ENCODE data around the gene LPAR5.
"Not testable (repeated sequence)": the region's sequence is repeated elsewhere in the genome, so short reads cannot be mapped to it uniquely, and the experiment has no call there.

LPAR5 gene

DNA sequence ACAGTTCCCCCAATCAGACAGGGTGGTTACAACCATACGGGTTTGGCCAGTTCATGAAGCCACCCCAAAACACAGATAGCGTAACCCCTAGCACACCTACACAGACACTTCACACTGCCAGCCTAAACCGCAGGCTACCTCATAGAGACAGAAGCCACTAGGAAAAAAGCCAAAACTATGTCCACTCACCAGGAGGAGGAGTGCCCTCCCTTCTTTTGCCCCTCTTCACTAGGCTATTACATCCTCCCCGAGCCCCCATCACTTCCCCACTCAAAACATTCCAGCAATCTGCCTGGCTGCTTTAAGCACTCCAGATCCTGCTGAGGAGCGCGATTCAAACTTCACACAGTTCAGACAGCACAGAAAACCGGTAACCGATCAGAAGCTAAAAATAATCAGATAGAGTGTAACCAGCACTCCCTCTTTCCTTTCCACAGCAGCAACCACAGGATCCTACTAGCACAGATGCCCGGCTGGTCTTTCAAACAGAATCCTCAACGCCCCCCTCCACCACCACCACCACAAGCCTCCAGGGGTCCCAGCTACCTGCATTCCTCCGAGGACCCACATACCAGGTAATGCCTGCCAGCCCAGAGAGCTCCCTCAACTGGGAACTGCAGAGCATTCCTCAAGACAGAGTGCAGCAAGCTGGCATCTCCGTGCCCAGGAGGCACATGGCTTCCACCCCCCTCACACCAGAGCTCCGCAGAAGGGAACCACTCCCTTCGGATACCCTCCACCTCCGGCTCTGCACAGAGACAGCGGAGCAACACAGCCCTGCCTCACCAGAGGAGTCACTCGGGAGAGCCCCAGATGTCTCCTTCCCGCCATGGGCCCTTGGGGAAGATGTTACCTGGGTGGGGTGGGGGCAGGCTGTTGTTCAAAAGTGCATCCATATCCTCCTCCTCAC, 30.1 kb downstream of the LPAR5 start:
- peak; percentile 53 for DNase-seq

DNA sequence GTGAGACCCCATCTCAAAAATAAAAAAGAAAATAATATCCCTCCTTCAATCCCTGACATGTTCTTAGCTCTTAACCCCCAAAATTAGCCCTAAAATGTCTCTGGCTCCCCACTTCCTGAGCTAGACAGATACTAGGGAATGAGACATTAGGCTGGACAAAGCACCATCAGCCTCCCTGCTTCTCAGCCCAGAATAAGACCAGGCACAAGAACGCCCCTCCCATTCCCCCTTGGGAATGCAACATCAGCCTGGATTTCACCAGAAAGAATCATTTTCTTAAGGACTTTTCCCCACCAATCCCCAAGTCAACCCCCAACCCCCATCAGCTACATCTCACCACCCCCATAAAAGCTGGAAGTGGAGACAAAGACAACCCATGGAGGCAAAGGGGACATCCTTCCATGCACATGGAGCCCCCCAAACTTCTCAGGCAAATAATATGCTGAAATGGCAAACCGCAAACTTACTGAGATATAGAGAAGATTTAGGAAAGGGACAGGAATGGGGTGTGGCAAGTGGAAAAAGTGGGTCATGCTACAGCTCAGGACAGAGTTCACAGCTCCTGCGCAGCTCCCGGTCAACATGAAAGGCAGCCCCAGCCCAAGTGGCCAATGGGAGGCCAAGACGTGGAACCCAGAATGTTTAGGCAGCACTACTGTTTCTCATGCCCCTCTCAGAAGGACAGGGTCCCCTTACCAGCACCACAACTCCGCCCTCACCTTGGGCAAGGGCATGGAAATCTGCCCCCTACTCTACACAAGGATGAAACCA, 31.3 kb downstream of the LPAR5 start:
- no peak for DNase-seq

DNA sequence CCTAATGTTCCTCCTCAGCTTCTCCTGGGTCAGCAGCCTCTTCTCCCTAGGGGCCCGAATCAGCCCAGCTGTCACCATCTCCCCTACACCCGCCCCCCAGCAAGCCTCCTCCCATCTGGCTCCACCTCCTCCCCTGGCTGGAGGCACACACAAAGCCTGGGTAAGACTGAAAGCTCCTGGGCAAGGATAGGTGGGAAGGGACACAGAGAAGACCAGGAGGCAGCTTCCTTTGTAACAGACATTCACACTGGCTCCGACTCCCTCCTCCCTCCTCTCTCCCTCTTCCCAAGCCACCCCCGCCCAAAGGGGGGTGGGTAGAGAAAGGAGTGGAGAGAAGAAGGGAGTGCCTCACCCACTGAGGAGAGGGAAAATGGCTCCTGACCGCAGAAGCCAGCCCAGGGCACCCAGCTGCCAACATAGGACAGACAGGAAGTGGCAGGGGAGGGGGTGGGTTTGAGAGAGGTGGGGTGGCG, 32.6 kb downstream of the LPAR5 start:
- no peak for DNase-seq

DNA sequence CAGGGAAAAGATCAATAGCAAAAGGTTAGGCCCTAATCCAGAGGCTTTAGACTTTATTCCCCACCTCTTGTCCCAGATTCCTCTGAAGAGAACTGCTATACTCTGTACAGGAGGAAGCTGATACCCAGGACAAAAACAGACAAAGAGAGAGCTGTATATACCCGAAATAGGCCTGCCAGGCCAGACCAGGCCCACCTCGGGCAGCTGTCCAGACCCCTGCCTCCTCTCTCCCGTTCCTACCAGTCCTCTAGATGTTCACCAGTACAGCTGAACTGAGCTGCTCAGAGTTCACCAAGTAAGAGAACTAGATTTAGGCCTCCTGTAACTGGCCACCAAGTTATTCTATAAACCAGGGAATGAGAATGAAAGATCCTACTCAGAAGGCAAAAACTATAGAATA, 33.2 kb downstream of the LPAR5 start:
- no peak for DNase-seq

DNA sequence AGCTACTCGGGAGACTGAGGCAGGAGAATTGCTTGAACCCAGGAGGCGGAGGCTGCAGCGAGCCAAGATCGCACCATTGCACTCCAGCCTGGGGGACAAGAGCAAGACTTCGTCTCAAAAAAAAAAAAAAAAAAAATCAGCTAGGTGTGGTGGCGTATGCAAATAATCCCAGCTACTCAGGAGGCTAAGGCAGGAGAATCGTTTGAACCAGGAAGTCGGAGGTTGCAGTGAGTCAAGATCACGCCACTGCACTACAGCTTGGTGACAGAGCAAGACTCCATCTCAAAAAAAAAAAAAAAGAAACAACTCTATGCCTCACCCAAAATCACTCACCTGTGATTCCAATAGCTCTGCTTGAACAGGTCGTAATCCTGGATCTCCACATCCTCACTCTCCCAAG, 40.1 kb downstream of the LPAR5 start:
- not testable (repeated sequence) for DNase-seq

DNA sequence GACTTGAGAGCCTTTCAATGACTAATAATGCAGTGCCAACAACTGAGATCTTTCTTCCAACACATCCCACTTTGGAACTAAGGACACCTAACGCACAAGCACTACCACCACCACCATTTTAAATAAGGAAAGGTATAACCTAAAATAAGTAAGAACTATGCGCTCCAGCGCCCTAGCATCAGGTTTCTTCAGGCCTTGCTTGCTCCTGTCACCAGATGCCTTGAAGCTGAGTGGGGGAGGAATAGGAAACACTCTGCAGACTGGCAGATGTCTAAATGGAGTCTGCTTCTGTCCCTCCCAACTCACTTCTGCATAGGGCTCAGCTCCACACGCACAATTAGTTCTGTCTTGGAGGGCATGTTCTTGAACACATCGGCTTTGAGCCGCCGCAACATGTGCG, 43.7 kb downstream of the LPAR5 start:
- DNase-seq = no peak

DNA sequence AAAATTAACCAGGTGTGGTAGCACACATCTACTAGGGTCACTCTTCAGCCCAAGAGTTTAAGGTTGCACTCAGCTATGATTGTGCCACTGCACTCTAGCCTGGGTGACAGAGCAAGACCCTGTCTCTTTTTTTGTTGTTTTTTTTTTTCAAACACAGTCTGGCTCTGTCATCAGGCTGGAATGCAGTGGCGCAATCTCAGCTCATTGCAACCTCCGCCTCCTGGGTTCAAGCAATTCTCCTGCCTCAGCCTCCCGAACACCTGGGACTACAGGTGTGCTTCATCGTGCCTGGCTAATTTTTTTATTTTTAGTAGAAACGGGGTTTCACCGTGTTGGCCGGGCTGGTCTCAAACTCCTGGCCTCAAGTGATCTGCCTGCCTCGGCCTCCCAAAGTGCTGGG, 49.2 kb downstream of the LPAR5 start:
- DNase-seq = not testable (repeated sequence)

DNA sequence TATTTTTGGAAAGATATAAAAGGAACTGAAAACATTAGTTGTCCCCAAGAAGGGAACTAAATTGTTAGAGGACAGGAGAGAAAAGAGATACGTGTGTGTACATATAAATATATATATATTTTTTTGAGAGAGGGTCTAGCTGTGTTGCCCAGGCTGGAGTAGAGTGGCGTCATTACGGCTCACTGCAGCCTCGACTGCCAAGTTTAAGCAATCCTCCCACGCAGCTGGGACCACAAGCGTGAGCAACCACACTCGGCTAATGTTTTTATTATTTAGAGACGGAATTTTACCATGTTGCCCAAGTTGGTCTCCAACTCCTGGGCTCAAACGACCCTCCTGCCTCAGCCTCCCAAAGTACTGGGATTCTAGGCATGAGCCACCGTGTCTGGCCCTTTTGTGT, 51.5 kb downstream of the LPAR5 start:
- DNase-seq = no peak

DNA sequence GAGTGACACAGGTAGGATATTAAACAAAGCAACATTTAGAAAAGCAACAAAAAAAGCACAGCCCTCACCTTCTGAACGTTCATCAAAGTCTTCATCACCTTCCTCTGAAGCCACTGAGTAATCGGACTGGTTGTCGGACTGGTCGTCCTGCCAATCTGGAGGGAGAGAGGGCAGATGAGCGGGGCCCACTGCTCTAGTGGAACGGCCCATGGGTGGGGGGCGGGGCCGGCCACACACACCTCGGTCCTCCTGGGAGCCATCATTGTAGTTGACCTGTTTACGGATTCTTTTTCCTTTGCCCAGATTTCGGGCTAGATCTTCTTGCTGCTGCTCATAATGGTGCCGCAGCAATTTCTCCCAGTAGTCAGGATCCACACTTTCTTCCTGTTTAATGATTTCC, 52.8 kb downstream of the LPAR5 start:
- DNase-seq = no peak

DNA sequence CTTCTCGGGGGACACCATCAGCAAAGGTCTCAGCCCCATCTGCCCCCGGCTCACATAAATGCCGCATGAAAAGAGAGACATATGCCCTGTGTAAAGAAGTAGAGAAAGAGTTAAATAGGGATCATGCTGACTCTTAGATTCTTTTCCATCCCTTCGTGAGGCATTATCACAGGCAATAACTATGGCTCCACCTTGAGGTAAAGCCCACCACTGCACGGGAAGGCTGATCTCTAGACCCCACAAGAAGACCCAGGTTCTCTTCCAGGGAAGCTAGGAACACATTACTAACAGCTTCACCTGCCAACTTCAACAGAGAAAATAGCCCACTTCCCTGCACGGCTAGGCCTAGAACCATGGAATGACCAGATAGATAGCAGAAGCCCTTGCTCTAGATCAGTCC, 53.6 kb downstream of the LPAR5 start:
- DNase-seq = no peak

DNA sequence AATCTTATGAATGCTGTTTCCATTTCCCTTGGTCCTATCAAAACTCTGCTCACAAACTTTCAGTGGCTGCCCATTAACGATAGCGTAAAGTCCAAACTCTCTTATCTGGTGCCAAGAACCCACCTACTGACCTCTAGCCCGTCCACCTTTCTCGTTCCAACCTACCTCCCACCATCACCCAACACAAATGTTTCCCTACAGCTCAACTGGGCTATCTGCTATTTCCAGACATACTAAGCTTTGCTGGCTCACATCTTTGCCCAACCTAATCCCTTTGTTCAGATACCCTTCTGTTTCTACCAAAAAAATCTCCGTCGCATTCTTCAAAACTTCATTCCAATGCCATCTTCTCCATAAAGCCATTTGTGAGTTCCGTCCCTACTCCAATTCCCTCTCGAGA, 60.1 kb downstream of the LPAR5 start:
- DNase-seq = no peak

DNA sequence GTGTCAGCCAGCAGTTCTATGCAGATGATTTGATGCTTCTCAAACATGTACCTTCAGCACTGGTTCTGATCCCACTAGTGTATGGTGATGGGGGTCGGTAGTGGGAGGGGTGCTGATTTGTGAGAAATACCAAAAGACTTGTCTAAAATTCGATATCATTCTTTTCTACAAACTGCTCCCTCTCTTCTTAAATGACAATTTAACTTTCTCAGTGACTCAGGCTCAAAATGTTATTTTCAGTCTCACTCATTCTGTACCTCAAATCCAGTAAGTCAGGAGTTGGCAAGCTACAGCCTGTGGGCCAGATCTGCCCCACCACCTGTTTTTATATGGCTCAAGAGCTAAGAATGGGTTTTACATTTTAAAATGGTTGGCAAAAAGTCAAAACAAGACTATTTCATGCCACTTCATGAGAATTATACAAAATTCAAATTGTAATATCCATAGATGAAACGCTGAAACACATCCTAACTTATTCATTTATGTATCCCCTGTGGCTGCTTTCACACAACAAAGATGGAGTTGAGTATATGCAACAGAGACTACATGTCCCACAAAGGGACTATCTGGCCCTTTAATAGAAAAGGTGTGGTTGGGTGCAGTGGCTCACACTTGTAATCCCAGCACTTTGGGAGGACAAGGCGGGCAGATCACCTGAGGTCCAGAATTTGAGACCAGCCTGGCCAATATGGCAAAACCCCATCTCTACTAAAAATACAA, 61.0 kb downstream of the LPAR5 start:
- DNase-seq = peak; percentile 51

DNA sequence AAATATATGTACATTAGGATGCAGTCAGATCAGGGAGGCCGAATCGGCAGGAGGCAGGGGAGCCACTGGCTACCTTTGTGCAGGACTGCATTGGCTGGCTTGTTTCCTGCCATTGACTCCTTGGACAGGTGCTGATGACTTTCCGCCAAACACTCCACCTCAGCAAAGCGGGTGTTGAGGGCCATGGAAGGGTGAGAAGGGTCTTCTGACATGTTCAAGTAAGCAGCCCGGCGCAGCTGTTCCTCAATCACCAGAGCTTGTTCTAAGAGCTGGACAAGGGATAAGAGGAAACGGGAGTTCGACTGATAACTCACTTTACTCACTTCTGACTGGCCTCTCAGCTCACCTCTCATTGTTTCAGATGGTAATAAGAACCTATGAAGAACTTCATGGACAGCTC, 62.8 kb downstream of the LPAR5 start:
- DNase-seq = no peak

DNA sequence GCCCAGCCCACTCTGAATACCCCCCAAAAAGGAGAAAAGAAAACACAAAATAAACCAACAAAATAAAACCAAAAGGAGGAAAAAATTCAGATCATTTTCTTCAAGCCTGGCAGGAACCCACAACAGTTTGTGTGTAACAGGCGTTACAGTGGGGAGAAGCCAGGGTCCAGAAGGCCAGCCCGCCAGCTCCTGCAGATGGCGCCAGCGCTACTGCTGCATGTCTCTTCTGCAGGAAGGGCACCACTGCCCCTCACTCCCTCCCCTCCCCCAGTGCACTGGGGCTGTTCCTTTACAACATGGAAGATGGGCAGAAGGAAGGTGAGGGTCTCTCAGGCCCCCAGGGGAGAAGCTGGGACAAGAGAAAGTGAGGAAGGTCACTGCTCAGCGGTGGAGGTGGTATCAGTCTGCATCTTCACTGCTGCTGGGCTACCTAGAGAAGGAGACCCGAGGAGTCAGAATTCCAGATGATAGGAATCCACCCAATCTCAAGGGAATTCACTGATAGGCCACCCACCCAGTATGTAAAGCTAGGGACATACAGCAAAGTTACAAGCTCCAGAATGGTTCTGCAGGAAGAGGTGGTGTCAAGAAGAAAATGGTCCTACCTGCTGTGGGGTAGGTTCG, 65.4 kb downstream of the LPAR5 start:
- peak; percentile 72 for DNase-seq

DNA sequence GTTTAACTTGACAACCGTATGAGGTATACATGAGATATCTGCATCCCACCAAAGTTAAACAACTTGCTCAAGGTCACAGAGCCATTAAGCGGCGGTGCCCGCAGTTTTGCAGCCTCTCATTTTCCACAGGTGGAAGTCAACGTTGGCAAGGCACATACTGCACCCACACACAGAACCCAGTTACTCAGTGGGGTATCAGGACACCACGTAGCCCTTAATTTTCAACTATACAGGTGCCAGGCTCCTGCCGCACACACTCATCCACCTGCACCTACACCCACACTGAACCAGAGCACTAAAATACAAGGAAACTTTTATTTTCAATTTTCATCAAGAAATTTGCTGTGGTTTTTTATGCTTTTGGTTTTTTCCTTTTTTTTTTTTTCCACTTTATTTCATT, 66.0 kb downstream of the LPAR5 start:
- DNase-seq = no peak

DNA sequence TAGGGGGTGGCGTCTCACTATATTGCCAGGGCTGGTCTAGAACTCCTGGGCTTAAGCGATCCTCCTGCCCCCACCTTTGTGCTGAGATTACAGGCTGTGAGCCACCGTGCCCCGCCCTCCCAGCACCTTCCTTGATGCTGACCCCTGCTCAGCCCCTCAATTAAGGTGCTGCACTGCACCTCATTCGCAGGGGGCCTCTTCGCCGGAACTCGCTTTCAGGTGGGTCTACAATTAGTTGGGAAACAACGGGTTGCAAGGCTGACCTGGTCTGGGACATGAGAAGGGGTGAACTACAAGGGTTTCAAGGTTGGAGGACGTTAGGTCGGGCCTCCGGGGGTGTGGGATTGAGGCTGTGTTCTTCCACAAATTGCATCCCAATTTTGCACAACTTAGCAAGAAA, 66.4 kb downstream of the LPAR5 start:
- no peak for DNase-seq
